Measurements from ENCODE around the gene PURB. TPM values are rescaled to one million over a fixed set of nuclear protein-coding genes. Genes with fewer than 3 reads are reported as not detected.
A peak's percentile ranks its signal among the peaks of the same experiment; 100 is the strongest.
"Not testable (repeated sequence)": the region's sequence is repeated elsewhere in the genome, so short reads cannot be mapped to it uniquely, and the experiment has no call there.

The PURB gene
- polyA plus RNA-seq, 10 donors: 27.4 to 40.8 (median 35.1) TPM

DNA sequence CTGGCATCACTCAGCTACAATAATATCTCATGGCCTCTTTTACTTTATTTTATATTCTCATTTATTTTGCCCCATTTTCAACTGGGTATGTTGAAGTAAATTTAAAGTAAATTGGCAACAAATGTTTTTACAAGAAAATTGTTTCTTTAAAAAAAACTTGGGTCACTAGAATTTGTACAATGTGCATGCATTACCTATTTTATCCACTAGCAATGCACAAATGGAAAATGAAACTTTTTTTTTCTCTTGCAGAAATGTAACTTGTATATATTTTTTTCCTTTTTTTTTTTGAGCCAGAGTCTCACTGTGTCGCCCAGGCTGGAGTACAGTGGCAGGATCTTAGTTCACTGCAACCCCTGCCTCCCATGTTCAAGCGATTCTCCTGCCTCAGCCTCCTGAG is 27.2 kb downstream of the PURB start:
- no peak for DNase-seq

DNA sequence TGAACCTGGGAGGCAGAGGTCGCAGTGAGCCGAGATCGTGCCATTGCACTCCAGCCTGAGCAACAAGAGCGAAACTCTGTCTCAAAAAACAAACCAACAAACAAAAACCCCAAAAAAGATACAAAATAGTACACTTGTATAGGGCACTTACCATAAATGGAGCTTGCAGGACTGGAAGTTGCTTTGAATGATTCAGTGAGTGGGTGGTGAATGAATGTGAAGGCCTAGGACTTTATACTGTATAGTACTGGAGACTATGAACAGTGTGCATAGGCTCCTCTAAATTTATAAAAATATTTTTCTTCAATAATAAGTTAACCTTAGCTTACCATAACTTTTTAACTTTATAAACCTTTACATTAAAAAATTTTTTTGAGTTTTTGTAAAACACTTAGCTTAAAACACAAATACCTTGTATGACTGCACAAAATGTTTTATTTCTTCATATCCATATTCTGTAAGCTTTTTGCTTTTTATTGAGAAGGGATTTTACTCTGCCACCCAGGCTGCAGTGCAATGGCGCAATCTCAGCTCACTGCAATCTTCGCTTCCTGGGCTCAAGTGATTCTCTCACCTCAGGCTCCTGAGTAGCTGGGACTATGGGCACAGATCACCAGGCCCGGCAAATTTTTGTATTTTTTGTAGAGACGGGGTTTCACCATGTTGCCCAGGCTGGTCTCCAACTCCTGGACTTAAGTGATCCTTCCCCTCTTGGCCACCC is 30.5 kb downstream of the PURB start:
- no peak for DNase-seq

DNA sequence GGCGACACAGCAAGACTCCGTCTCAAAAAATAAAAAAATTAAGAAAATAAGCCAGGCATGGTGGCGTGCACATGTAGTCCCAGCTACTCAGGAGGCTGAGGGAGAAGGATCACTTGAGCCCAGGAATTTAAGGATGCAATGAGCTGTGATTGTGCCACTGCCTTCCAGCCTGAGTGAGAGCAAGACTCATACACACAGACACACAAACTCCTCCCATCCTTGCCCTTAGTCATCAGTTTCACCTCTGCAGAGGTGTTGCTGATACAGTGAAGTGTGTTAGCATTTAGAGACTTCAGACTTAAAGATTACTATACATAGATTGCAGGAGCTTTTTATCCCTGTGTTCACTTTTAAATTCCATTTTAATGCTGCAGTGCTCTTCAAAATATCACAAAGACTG is 31.9 kb downstream of the PURB start:
- DNase-seq: no peak

DNA sequence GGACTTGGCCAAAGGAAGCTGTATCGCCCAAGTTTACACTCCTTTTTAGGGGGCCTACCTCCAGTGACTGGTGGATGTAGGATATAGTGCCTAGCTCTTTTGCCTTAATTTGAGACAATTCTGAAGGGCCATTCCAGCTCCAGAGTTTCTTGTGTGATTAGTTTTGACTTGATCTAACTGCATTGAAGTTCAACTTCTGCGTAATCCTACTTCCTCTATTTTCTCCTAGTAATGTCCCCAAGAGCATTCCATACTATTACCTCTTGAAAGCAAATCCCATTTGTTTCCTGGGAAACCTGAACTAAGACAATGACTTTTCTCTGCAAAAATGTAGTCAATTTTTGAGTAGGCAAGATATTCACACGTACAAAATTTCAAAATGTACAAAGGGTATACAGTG is 32.7 kb downstream of the PURB start:
- no peak for DNase-seq

DNA sequence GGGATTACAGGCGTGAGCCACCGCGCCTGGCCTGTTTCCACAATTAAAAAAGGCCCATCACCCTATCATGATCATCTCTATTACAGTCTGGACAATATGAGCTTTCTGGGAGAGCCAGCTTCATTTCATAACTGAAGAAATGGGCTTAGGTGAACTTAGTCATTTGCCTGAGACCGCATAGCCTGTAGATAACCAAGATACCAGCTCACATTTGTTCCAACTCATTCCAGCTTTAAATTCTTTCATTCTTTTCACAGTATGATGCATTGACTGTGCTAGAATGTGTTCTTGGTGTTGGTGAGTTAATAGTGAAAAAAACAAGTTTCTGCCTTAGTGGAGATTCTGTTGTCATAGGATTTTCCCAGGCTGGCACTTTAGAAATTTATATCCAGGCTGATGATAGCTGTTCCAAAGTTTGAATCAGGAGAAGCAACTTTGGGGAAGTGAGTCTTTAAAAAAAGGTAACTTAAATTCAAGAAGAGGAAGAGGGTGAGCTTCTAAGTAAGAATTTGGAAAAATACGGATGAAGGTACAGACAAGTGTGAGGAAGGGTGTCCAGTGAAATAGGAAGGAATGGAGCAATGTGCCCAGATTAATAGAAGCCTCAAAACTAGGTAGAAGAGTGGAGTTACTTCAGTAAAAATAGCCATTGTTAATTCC is 35.3 kb downstream of the PURB start:
- no peak for DNase-seq

DNA sequence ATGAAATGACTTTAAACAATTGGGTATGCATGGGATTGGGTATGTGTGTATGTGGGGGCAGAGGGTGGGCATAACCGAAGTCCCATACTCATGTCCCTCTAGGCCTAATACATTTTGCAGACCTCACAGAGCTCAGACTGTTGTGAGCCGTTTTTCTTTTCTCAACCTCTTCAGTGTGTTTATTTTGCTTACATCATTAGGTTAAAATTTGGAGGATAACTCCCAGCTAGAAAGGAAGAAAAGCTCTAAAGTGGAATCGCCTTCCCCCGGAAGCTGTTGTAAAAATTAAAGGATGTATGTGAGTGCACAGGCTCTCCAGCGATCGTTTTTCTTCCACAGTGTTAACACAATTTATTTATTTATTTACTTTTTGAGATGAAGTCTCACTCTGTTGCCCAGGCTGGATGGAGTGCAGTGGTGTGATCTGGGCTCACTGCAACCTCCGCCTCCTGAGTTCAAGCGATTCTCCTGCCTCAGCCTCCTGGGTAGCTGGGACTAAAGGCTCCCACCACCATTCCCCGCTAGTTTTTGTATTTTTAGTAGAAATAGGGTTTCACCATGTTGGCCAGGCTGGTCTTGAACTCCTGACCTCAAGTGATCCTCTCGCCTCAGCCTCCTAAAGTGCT is 36.0 kb downstream of the PURB start:
- DNase-seq: no peak

DNA sequence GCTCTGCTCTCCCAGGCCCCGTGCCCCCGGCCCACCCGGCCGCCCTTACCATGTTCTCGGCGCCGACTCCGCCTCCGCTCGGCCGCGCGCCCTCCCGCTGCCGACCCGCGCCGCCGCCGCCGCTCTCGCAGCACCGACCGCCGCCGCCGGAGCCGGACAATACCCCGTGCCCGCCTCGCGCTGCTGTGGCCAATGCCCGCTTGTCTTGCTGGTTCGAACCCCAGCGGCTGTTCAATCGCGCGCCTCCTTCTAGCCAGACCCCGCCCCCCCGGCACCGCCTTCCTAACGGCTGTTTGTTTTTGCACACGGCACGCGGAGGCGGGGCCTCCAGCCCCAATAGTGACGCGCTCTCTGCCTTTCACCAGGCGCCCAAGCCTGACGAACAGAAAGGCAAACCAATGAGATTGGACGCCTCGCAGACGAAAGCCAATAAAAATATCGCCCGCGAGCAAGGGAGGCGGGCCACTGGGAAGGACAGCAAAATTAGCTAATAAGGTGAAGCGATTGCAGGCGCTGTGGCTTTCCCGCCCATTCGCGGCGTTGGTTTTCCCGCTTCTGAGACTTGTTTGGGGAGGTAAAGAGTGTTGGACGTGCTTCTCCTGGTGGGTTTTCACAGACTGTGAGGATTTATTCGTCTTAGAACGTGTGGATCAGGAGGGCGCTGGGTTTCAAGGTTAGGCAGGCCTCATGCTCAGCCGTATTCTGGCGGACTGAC is 37.3 kb downstream of the PURB start, which contains the start of gene H2AZ2:
TSS of gene H2AZ2 (minus strand) at position 168 of the 715 bp plus-strand sequence. CDS start at position 52, 116 bp downstream.
- peak; percentile 100 for DNase-seq

DNA sequence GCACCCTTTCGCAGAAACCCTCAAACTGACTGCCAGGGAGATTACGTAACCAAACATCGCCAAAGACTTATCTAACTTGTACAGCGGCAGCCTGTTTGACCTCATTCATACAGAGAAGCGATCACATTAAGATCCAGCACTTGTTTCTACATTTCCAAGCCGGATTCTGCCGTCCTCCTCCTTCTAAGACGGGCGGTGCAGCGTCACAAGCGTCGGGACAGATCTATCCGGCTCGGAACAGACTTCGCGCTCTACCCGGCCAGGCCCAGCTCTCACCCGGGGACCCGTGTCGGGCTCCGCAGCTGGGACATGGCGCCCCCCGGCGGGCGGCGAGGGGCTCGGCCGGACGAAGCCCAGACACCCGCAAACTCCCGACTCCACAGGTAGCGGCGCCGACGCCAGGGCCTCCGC is 37.8 kb downstream of the PURB start:
- DNase-seq: peak; percentile 88 to 97 (median 94)

DNA sequence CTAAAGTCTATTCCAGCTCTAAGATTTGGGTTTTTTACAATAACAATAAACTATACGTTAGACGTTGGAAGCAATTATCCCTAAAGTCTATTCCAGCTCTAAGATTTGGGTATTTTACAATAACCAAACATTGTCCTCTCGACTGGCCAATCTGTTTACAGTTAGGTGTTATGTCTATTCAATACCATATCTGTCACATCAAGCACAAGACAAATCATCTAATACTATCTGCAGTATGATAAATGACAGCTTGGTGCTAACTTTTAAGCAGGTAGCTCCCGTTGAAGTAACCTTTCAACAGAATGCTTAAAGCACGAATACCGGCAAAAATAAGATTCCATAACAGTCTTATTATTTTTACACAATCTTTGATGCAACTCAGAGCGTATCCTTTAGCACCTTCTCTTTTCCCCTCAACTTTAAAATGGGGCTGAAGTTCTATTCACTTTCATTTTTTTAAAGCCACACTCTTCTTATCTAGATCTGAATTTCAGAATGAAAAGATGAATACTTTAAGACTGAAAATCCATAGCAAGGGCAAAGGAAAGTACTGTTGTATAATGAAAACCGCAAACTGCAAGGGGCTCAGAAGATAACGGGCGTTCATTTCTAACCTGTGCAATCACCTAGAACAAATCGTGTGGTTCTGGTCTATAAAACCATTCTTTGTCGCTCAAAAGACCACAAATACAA is 38.4 kb downstream of the PURB start:
- DNase-seq: no peak

DNA sequence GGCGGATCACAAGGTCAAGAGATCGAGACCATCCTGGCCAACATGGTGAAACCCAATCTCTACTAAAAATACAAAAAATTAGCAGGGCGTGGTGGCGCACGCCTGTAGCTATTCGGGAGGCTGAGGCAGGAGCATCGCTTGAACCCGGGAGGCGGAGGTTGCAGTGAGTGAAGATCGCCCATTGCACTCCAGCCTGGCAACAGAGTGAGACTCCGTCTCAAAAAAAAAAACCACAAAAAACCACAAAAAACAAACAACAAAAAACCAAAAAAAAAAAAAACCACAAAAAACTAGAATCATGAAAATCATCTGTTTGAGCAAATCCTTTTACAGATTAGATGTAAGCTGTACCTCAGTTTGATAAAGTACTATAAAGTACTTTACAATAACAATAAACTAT is 38.9 kb downstream of the PURB start:
- DNase-seq: not testable (repeated sequence)

DNA sequence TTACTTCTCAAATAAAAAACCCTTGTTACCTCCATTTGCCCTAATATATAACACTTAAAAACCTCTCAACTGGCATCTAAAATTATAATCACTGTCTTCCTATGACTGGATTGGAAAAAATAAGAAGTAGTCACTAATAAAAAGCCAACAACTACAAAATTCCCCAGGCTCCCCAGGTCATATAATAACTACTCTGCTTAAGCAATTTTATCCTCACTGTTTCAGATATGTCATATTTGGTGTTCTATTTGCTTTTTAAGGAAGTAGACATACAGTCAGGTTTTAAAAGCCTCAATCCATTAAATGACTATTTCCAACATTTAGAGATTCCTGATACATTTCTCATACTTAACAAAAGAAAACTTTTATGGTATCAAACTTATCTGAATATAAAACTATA is 39.9 kb downstream of the PURB start:
- no peak for DNase-seq

DNA sequence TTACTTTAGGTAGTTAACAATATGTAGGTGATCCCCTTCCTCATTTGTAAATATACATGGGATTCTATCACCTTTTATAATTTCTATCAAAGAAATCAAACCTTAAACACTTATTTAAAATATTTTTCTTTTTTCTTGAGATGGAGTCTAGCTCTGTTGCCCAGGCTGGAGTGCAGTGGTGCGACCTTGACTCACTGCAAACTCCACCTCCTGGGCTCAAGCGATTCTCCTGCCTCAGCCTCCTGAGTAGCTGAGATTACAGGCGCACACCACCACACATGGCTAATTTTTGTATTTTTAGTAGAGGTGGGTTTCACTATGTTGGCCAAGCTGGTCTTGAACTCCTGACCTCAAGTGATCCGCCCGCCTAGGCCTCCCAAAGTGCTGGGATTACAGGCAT is 41.9 kb downstream of the PURB start:
- DNase-seq: not testable (repeated sequence)

DNA sequence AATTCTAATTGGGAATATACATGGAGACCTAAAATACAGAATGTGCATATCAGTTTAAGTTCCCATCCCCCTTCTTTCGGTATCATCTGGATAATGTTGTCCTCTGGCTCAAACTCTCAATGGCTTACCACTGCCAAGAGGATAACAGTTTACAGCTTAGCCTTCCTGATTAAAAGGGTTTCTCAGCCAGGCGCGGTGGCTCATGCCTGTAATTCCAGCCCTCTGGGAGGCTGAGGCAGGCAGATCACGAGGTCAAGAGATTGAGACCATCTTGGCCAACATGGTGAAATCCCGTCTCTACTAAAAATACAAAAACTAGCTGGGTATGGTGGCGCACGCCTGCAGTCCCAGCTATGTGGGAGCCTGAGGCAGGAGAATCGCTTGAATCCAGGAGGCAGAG is 42.7 kb downstream of the PURB start:
- DNase-seq: not testable (repeated sequence)

DNA sequence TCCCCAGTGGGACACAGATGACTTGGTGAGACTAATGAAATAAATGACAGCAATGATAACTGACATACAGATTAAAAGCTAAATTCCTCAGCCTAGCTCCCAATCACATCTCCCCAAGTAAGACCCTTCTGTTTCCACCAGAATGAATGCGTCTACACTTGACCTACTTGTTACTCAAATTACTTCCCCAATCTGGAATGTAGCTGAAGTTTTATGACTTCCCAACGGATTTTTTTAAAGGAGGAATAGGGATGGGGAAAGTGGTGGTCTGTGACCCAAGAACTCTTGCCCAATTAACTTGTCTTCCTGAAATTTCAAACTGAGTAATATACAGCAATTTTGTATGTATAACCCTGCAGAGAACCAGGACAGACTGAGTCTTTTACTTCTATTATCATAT is 46.6 kb downstream of the PURB start:
- DNase-seq: no peak

DNA sequence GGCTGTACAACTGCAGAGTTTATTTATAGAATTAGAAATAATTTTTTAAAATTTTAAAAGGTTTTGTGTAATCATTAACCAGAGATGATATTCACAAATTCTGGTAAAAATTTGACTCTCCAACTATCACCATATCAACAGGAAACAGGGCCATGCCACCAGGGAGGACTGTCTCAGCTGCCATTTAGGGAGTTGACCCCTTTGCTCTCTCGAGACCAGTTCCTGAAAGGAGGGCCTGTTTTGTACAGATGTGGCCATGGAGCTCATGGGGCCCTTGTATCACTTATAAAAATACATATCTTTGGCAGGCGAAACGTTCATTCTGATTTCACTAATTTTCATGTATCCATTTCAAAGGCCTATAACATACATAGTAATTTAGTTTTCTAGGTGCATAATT is 57.8 kb downstream of the PURB start:
- no peak for DNase-seq

Other genes starting within 250 kb of the PURB start
- 10 to 100 TPM; 22.8 to 48.5 (median 34.0) TPM for gene ZMIZ2, start 136.7 kb downstream of the PURB start, polyA plus RNA-seq (ENCODE audit: insufficient read length in 10 of 10)
- gene PPIA, start 88.8 kb downstream of the PURB start, polyA plus RNA-seq (ENCODE audit: insufficient read length in 10 of 10): 1,000 to 10,000 TPM in 1 of 10 donors, 100 to 1,000 TPM in 9; 727 to 1,030 (median 805) TPM
- gene H2AZ2, start 37.4 kb downstream of the PURB start, polyA plus RNA-seq (ENCODE audit: insufficient read length in 10 of 10): 100 to 1,000 TPM; 128 to 176 (median 139) TPM
- gene MYO1G, start 93.5 kb upstream of the PURB start, polyA plus RNA-seq (ENCODE audit: insufficient read length in 10 of 10): 1 to 10 TPM in 4 of 10 donors, under 1 TPM in 6; 0.42 to 6.6 (median 0.81) TPM
- 10 to 100 TPM; 37.7 to 44.1 (median 40.4) TPM for gene CCM2, start 114.7 kb upstream of the PURB start, polyA plus RNA-seq (ENCODE audit: insufficient read length in 10 of 10)
- gene NACAD, start 203.4 kb upstream of the PURB start, polyA plus RNA-seq (ENCODE audit: insufficient read length in 10 of 10): 1 to 10 TPM; 4.0 to 8.4 (median 5.7) TPM
- 10 to 100 TPM; 31.4 to 44.2 (median 37.5) TPM for gene TBRG4, start 226.2 kb upstream of the PURB start, polyA plus RNA-seq (ENCODE audit: insufficient read length in 10 of 10)

All from muscle of back (tissue), 11 donors.